GM23338 (cell line): ENCODE results near the gene CFAP74. TPM values are rescaled to one million over a fixed set of nuclear protein-coding genes. Genes with fewer than 3 reads are reported as not detected.

Experiments used
- ATAC-seq: fragments of 200-7000 bp; cut with Tn5 transposase; 3 replicates; pipeline ENCODE4 v1.9.1; 2020
- DNase-seq: peaks from one replicate; pipeline ENCODE4 v3.0.0-alpha.2; 2015; ENCODE audit warnings: low spot score
- H2AFZ ChIP-seq: fragments of 200-600 bp; sonication (generic); 2 replicates; pipeline ENCODE4 v1.8.0; 2016; ENCODE audit warnings: antibody characterized with exemption, mild to moderate bottlenecking, moderate library complexity
- H3F3A ChIP-seq: fragments of 200-600 bp; sonication (generic); replicated peaks from 2 replicates; pipeline ENCODE4 v1.8.0; 2017; ENCODE audit warnings: antibody characterized with exemption, mixed run types, low read depth
- H3K27ac ChIP-seq: fragments of 200-600 bp; sonication (generic); 2 replicates; pipeline ENCODE4 v1.6.1; 2016; ENCODE audit warnings: low read depth
- H3K27me3 ChIP-seq: fragments of 200-600 bp; sonication (generic); 2 replicates; pipeline ENCODE4 v1.8.0; 2016; ENCODE audit warnings: mild to moderate bottlenecking, mixed run types, moderate library complexity; ENCODE audit not compliant: insufficient read depth
- H3K36me3 ChIP-seq: fragments of 200-600 bp; sonication (generic); 2 replicates; pipeline ENCODE4 v1.8.0; 2016; ENCODE audit warnings: mild to moderate bottlenecking; ENCODE audit not compliant: insufficient read depth
- H3K4me1 ChIP-seq: fragments of 200-600 bp; sonication (generic); 2 replicates; pipeline ENCODE4 v1.8.0; 2016; ENCODE audit warnings: mild to moderate bottlenecking, moderate library complexity; ENCODE audit not compliant: insufficient read depth
- H3K4me2 ChIP-seq: fragments of 200-600 bp; sonication (generic); 2 replicates; pipeline ENCODE4 v1.7.1; 2017; ENCODE audit warnings: mixed run types
- H3K4me3 ChIP-seq: fragments of 200-600 bp; sonication (generic); 2 replicates; pipeline ENCODE4 v1.6.1; 2016; ENCODE audit warnings: mixed run types
- H3K79me2 ChIP-seq: fragments of 200-600 bp; sonication (generic); replicated peaks from 2 replicates; pipeline ENCODE4 v1.8.0; 2017; ENCODE audit warnings: mild to moderate bottlenecking; ENCODE audit not compliant: insufficient read depth
- H3K9me2 ChIP-seq: fragments of 200-600 bp; sonication (generic); 2 replicates; pipeline ENCODE4 v1.8.0; 2017; ENCODE audit not compliant: insufficient read depth
- H4K20me1 ChIP-seq: fragments of 200-600 bp; sonication (generic); replicated peaks from 2 replicates; pipeline ENCODE4 v1.8.0; 2017; ENCODE audit warnings: mild to moderate bottlenecking; ENCODE audit not compliant: insufficient read depth
- H3K27ac Mint-ChIP-seq: 2 replicates; pipeline ENCODE4 v1.8.0; 2020; ENCODE audit warnings: inconsistent platforms, mild to moderate bottlenecking, moderate library complexity, mixed read lengths
- H3K27me3 Mint-ChIP-seq: 3 replicates; pipeline ENCODE4 v1.8.0; 2022; ENCODE audit warnings: low read depth, mild to moderate bottlenecking, moderate library complexity, mixed read lengths, inconsistent platforms; ENCODE audit not compliant: insufficient read depth, poor library complexity
- H3K36me3 Mint-ChIP-seq: 3 replicates; pipeline ENCODE4 v1.8.0; 2021; ENCODE audit warnings: low read depth, mild to moderate bottlenecking, inconsistent platforms, moderate library complexity, mixed read lengths
- H3K4me1 Mint-ChIP-seq: 3 replicates; pipeline ENCODE4 v1.8.0; 2020; ENCODE audit warnings: mild to moderate bottlenecking, inconsistent platforms, mixed read lengths
- H3K4me3 Mint-ChIP-seq: 3 replicates; pipeline ENCODE4 v1.8.0; 2021; ENCODE audit warnings: moderate library complexity, mild to moderate bottlenecking, inconsistent platforms, mixed read lengths
- H3K9me3 Mint-ChIP-seq: 3 replicates; pipeline ENCODE4 v1.8.0; 2020; ENCODE audit warnings: moderate library complexity, mild to moderate bottlenecking, inconsistent platforms, mixed read lengths
- CREB1 ChIP-seq: fragments of 250-450 bp; sonication (Bioruptor Pico); IDR thresholded peaks from 2 replicates; pipeline ENCODE4 v1.5.0; 2020; ENCODE audit warnings: low read depth, mild to moderate bottlenecking, moderate library complexity
- ETS1 ChIP-seq: IDR thresholded peaks from 2 replicates; pipeline ENCODE4 v1.6.1; 2016; ENCODE audit warnings: antibody characterized with exemption
- EZH2 ChIP-seq: fragments of 200-600 bp; sonication (generic); IDR thresholded peaks from one replicate; pipeline ENCODE4 v1.8.0; 2017; ENCODE audit warnings: antibody characterized with exemption, mild to moderate bottlenecking, low read depth; ENCODE audit not compliant: unreplicated experiment
- EZH2phosphoT487 ChIP-seq: fragments of 200-600 bp; sonication (generic); IDR thresholded peaks from one replicate; pipeline ENCODE4 v1.8.1; 2018; ENCODE audit warnings: antibody characterized with exemption; ENCODE audit not compliant: unreplicated experiment
- JUNB ChIP-seq: IDR thresholded peaks from one replicate; pipeline ENCODE4 v1.6.1; 2016; ENCODE audit warnings: antibody characterized with exemption; ENCODE audit not compliant: unreplicated experiment
- NANOG ChIP-seq: IDR thresholded peaks from 2 replicates; pipeline ENCODE4 v1.6.1; 2016; ENCODE audit warnings: antibody characterized with exemption, borderline replicate concordance
- POLR2AphosphoS5 ChIP-seq: IDR thresholded peaks from 2 replicates; pipeline ENCODE4 v1.6.1; 2016; ENCODE audit warnings: antibody characterized with exemption, low read depth
- REST ChIP-seq: IDR thresholded peaks from one replicate; pipeline ENCODE4 v1.6.1; 2018; ENCODE audit warnings: antibody characterized with exemption; ENCODE audit not compliant: unreplicated experiment
- STAT1 ChIP-seq: IDR thresholded peaks from one replicate; pipeline ENCODE4 v1.6.1; 2016; ENCODE audit warnings: antibody characterized with exemption; ENCODE audit not compliant: unreplicated experiment
- ZNF114 ChIP-seq: fragments of 250-450 bp; sonication (Bioruptor Pico); IDR thresholded peaks from 2 replicates; pipeline ENCODE4 v1.5.0; 2020; ENCODE audit warnings: mild to moderate bottlenecking, moderate library complexity
- ZNF331 ChIP-seq: fragments of 250-450 bp; sonication (Bioruptor Pico); IDR thresholded peaks from 2 replicates; pipeline ENCODE4 v1.5.0; 2020; ENCODE audit warnings: low read depth, mild to moderate bottlenecking, moderate library complexity
- ZNF462 ChIP-seq: fragments of 250-450 bp; sonication (Bioruptor Pico); IDR thresholded peaks from 2 replicates; pipeline ENCODE4 v1.5.0; 2020; ENCODE audit warnings: mild to moderate bottlenecking, moderate library complexity
- polyA plus RNA-seq: library from polyadenylated mRNA; unstranded; fragments of >200 nt; fragmentation: Nextera tagmentation; extraction: Ambion mirVana; gene quantifications from 2 replicates; pipeline ENCODE4 v1.2.1, GENCODE V29; 2016
- total RNA-seq: library from RNA; depleted of rRNA; stranded (reverse); fragments of >200 nt; shearing (Covaris generic); gene quantifications from 2 replicates; pipeline ENCODE4 v1.2.3, GENCODE V29; 2014
- TF ChIP-seq, protein P1 (sequence below), 2 experiments: fragments of 200-600 bp in 1 of 2; sonication (generic) in 1 of 2; conservative IDR thresholded peaks; 2 replicates each; pipeline versions ENCODE4 v1.5.1 to v1.6.1; 2016 to 2017; ENCODE audit warnings: antibody characterized with exemption in 2 of 2, low read depth in 2 of 2, mild to moderate bottlenecking in 2 of 2, moderate library complexity in 1 of 2

Gene CFAP74
- total and polyA plus RNA-seq, 2 experiments from 2014 or later: 0.21 TPM; not detected in 1

DNA sequence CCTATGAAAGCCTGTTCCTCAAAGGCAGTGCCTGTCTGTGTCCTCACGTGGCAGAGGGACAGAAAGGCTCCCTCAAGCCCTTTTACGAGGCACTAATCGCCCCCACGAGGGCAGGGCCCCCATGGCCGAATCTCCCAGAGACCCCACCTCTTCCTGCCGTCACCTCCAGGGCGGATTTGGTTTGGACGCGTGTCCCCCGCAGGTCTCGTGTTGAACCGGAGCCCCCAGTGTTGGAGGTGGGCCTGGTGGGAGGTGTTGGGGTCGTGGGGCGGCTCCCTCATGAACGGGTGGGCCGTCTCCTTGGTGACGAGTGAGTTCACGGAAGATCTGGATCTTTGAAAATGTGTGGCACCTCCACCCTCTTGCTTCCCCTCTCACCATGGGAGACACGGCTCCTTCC lies 27.6 kb downstream of the CFAP74 start:
- Histone ChIP-seq H4K20me1 (no peaks in the 10 kb centered on the region), H3K27me3 (no peaks in the 10 kb centered on the region), H3F3A (peaks cover 6% of the 10 kb centered on the region), H3K36me3 (no peaks in the 10 kb centered on the region), H3K4me3 (no peak overlapping the region), H3K9me2 (no peaks in the 10 kb centered on the region), H2AFZ (no peak overlapping the region), H3K27ac (no peak overlapping the region), H3K4me2 (no peak overlapping the region), H3K79me2 (no peaks in the 10 kb centered on the region), H3K4me1 (no peaks in the 10 kb centered on the region)
- Mint-ChIP-seq H3K4me1 (no peaks in the 10 kb centered on the region), H3K4me3 (no peak overlapping the region), H3K27ac (no peak overlapping the region), H3K27me3 (peaks cover 20% of the 10 kb centered on the region), H3K9me3 (peaks cover 25% of the 10 kb centered on the region), H3K36me3 (no peaks in the 10 kb centered on the region; the same call in 1 of the 3 replicates)
- TF ChIP-seq NANOG: no peak
- TF ChIP-seq ETS1: no peak
- no peak for TF ChIP-seq EZH2phosphoT487
- no peak for TF ChIP-seq ZNF114 (CRISPR knock-in tag)
- no peak for TF ChIP-seq CREB1
- TF ChIP-seq STAT1: no peak
- TF ChIP-seq POLR2AphosphoS5: no peak
- TF ChIP-seq, protein P1, sequence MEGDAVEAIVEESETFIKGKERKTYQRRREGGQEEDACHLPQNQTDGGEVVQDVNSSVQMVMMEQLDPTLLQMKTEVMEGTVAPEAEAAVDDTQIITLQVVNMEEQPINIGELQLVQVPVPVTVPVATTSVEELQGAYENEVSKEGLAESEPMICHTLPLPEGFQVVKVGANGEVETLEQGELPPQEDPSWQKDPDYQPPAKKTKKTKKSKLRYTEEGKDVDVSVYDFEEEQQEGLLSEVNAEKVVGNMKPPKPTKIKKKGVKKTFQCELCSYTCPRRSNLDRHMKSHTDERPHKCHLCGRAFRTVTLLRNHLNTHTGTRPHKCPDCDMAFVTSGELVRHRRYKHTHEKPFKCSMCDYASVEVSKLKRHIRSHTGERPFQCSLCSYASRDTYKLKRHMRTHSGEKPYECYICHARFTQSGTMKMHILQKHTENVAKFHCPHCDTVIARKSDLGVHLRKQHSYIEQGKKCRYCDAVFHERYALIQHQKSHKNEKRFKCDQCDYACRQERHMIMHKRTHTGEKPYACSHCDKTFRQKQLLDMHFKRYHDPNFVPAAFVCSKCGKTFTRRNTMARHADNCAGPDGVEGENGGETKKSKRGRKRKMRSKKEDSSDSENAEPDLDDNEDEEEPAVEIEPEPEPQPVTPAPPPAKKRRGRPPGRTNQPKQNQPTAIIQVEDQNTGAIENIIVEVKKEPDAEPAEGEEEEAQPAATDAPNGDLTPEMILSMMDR (conservative IDR thresholded peaks at IDR 0.05; ENCODE audit: low read depth in 2 of 2): no peak
- no peak for TF ChIP-seq REST
- no peak for TF ChIP-seq ZNF331
- TF ChIP-seq EZH2: no peak
- TF ChIP-seq ZNF462 (CRISPR knock-in tag): no peak
- no peak for TF ChIP-seq JUNB
- DNase-seq: no peak
- ATAC-seq: no peak
